GM18502 (cell line): ENCODE measurements around the gene GLYAT.
"Not testable (repeated sequence)": the region's sequence is repeated elsewhere in the genome, so short reads cannot be mapped to it uniquely, and the experiment has no call there.

Experiments used
- ATAC-seq: cut with Tn5 transposase; IDR thresholded peaks from one replicate; pipeline ENCODE4 v1.9.1; 2021; ENCODE audit warnings: mild to moderate bottlenecking; ENCODE audit not compliant: unreplicated experiment, poor library complexity

GLYAT gene

DNA sequence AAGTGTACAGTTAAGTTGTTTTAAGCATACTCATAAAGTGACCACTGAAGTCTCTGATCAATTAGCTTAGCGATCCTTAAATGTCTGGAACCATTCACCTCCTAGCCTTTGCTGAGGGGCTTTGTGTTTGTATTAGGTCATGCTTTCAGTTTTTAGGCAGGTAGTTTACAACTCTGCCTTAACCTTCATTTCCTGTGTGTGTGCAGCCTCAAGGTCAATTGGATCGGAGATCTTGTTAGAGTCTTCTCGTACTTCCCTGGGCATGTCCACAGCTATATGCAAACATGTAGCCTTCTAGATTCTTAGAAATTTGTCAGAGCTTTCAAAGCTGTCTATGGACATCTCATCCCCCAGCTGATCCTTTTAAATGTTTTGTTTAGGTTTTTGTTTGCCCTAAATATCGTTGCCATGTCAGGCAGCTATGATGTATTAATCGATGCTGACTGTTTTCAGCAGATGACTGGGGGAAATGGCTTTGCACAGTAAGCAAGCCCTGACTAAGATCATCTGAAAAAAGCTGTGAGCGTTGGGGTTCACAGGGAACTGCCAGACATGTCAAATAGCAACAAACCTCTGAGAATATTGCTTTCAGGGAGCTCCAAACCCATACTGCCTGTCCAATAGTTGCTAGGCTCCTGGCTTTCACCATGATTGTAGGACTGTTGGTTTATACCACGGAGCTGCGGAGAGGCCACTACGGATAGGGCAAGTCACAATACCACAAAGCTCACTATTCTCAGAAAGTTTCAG, 45.6 kb downstream of the GLYAT start:
- peak; percentile 44 for ATAC-seq

DNA sequence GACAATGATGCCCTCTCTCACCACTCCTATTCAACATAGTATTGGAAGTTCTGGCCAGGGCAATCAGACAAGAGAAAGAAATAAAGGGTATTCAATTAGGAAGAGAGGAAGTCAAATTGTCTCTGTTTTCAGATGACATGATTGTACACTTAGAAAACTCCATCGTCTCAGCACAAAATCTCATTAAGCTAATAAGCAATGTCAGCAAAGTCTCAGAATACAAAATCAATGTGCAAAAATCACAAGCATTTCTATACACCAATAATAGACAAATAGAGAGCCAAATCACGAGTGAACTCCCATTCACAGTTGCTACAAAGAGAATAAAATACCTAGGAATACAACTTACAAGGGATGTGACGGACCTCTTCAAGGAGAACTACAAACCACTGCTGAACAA, 49.1 kb downstream of the GLYAT start:
- ATAC-seq = not testable (repeated sequence)

DNA sequence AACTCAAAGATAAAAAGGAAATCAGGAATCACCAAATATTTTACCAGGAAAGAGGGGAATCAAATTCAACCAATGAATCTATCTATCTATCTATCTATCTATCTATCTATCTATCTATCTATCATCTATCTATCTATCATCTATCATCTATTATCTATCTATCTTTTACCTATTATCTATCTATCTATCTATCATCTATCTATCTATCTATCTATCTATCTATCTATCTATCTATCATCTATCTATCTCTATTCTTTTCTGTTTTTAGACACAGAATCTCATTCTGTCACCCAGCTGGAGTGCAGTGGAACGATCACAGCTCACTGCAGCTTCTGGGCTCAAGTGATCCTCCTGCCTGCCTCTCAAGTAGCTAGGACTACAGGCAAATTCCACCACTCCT, 54.2 kb downstream of the GLYAT start:
- ATAC-seq = not testable (repeated sequence)

DNA sequence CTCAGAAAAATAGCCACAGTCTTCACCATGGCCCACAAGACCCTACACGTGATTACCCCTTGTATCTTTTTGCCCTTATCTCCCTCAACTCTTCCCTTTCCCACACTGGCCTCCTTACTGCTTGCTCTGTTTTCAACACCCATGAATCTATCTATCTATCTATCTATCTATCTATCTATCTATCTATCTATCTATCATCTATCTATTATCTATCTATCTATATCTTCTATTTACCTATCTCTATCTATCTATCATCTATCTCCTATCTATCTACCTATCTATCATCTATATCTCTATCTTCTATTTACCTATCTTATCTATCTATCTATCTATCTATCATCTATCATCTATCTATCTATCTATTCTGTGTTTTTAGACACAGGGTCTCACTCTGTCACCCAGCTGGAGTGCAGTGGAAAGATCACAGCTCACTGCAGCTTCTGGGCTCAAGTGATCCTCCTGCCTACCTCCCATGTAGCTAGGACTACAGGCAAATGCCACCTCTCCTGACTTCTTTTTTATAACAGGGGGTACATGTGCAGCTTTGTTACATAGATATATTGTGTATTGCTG, 55.1 kb downstream of the GLYAT start:
- ATAC-seq = no peak

DNA sequence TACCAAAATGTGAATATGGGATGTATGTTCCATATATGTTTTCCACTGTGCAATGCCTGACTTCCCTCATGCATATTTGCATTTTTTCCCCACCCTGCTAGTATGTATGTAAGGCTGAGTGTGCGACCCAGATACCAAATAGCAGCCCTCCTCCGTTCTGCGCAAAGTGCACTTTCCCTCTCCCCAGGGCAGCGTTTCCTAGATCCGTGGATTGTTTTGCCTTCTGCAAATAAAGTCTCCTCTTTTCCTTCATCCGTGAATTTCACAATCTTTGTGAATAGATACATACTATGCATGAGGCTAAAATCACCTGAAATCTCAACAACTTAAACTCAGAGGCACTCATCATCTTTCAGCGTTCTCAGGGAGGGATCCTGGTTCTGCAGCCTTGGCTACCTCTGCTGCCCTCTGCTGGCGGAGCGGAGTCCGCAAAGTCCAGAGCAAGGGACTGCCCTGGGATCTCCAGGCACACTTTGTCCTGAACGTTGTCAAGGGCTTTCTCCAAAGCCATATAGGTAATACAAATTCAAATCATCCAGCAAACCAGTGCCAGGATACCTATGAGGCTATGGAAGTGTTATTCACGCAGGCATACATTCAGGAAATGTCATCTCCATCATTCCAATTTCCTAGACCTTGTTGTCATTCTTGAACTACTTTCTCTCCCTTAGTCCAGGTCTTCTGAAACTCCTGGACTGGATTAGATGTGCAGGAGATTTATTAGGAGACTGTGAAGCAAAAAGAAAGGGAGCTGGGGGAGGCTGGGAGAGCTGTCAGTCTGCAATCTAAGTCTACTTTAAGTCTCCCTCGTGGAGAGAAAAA, 56.2 kb downstream of the GLYAT start:
- peak; percentile 93 for ATAC-seq

DNA sequence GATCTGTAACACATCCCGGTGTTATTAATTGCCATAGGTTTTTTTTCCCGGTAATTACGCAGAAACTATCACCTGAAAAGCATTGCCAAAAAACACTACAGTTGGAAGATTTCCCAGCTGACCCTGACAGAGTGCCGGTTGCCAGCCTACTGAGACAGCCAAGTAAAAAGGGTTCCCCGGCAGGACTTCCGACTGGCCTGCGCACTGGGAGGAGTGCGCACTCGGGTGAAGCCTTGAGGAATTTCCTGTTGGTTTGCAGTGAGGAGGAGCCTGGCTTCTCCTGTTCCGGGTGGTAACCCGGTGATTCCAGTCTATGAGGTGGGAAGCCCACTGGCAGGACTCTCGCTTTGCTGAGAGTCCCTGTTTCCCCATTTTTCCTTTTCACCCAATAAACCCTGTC, 57.1 kb downstream of the GLYAT start:
- ATAC-seq = no peak

DNA sequence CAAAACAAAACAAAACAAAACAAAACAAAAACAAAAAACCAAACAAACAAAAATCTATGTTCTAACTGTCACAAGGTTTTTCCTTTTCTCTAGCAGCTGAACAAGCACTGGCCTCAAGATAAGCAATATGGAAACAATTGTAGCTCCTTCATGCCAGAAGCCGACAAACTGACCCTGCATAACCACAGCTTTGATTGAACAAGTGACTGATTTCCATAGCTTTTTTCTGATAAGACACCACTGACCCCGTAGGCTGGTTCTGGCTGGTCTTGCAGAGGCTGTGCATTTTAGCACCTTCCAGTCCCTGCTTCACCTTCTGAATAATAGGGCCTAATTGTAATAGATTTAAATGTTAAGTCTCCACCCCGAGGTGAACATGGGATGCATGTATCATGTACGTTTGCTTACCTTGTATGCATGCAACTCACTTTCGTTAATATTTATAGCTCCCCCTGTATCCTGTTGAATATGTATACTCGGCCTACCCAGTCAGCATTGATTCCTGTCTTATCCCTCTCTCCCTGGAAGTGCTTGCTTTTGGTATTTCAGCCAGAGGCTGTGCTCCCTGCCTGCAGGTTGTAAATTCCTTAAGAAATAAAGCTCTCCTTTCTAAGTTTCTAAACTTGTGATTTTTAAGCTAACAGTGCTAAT, 59.6 kb downstream of the GLYAT start:
- no peak for ATAC-seq

DNA sequence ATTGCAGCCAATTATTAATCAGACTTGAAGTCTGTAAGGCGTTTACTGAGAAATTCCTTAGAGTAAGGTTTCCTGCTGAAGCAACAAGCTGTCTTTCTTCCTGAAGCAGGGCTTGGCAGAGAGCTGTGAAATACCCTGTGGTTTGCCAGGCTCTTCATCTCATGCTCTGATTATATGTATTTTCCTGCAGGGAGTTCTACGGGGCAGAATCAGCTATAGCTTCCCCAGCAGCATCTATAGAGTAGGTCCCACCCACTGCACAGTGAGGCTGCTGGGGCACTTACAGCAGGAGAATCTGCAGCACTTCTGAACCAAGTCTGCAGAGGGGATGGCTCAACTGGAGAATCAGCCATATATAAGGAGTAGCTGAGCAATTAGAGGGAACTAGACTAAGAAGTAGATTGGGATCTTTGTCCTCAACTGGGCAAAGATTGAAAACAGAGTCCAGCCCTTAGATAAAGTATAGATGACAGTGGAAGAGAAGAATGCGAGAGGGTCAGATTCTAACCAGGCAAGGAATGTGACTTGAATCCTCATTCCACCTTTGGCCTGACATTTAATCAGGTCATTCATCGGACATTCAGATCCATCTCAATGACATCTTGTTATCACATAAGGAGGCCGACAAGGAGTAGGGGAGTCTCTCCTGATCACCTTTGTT, 71.7 kb downstream of the GLYAT start:
- no peak for ATAC-seq

DNA sequence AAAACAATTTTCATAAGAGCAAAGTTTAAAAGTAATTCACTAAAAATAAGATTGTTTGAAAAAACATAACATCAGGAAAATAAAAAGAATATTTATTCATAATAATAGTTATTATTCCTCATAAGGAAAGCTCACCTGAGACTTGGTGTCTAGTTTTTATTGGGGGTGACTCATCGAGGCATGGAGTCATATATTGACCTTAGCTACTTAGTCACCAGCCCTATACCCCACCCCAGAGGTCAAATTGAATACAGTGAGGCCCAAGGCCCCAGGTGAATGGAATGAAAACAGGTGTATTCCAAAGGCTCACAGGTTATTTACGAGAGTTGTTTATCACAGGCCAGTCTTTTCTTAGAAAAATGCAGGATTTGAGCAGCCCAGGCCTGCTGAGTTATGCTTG, 72.3 kb downstream of the GLYAT start:
- no peak for ATAC-seq
